BE2C (cell line): ENCODE measurements around the gene CTAGE9.

Experiments used
- DNase-seq: peaks from one replicate; pipeline ENCODE4 v3.0.0-alpha.2; 2020
- H3K27me3 ChIP-seq: fragments of 250-450 bp; sonication (Bioruptor Pico); 2 replicates; pipeline ENCODE4 v1.5.1; 2020; ENCODE audit warnings: mild to moderate bottlenecking
- H3K36me3 ChIP-seq: fragments of 250-450 bp; sonication (Bioruptor Pico); 2 replicates; pipeline ENCODE4 v1.5.1; 2020; ENCODE audit warnings: mild to moderate bottlenecking
- H3K4me1 ChIP-seq: fragments of 250-450 bp; sonication (Bioruptor Pico); 2 replicates; pipeline ENCODE4 v1.5.1; 2020
- H3K4me3 ChIP-seq: 2 replicates; pipeline ENCODE4 v1.5.1; 2011; ENCODE audit warnings: low read depth, low read length
- H3K9me3 ChIP-seq: fragments of 250-450 bp; sonication (Bioruptor Pico); 2 replicates; pipeline ENCODE4 v1.5.1; 2020
- CTCF ChIP-seq: IDR thresholded peaks from 2 replicates; pipeline ENCODE4 v1.5.1; 2012; ENCODE audit warnings: mild to moderate bottlenecking, low read depth, low read length

Gene CTAGE9

GRCh38 chr6:131739136-131739535 lies 28.3 kb upstream of the CTAGE9 start:
- Histone ChIP-seq H3K36me3 (no peaks in the 10 kb centered on the region), H3K4me3 (no peak overlapping the region), H3K27me3 (no peaks in the 10 kb centered on the region), H3K9me3 (no peaks in the 10 kb centered on the region), H3K4me1 (no peaks in the 10 kb centered on the region)
- TF ChIP-seq CTCF = no peak
- no peak for DNase-seq

GRCh38 chr6:131736811-131737210 lies 26.0 kb upstream of the CTAGE9 start:
- Histone ChIP-seq H3K27me3 (no peaks in the 10 kb centered on the region), H3K36me3 (no peaks in the 10 kb centered on the region), H3K9me3 (no peaks in the 10 kb centered on the region), H3K4me1 (no peaks in the 10 kb centered on the region), H3K4me3 (no peak overlapping the region)
- DNase-seq = no peak
- TF ChIP-seq CTCF = no peak

DNA sequence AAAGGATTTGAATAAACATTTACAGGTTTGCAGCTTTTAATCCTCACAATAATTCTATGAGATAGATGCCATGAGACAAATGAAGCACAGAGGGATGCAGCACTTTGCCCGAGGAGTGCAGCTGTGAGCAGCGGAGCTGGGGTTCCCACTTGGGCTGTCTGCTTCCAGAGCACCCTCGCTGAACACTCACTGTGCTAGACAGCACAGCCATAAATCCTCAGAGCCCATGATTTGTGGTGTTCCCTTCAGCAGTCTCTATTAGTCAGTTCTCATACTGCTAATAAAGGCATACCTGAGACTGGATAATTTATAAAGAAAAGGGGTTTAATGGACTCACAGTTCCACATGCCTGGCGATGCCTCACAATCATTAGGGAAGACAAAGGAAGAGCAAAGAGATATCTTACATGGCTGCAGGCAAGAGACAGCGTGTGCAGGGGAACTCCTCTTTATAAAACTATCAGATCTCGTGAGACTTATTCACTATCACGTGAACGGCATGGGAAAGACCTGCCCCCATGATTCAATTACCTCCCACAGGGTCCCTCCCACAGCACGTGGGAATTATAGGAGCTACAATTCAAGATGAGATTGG lies 25.3 kb upstream of the CTAGE9 start:
- DNase-seq = peak; percentile 22

DNA sequence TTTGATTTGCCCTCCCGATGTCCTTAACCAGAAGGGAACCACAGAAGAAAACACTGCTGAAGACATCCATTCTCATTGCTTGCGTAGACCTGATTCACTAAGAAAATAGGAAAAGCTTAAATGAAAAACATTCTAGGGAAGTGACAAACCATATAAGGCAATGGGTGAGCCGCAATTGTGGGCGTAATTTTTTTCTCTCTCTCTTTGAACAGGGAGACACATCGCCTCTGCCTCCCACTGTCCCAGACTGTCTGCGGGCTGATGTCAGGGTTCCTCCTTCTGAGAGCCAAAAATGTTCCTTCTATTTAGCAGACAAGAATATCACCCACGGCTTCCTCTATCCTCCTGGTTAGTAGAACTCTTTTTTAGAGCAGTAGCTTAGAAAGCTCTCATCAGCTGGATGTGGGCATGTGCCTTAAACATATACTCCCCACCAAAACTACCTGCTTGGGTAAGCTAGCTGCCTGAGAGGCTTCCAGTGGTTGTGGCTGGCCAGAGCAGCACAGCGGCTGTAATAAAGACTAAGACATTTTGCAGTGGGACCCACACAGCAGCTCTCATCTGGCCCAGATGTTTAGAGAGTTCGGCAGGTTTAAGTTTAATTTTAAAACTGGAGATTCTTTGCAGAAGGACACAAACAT lies 22.7 kb upstream of the CTAGE9 start:
- no peak for DNase-seq
- H3K9me3 ChIP-seq = no peaks in the 10 kb centered on the region

More for the DNA sequence above, 25.3 kb upstream of the CTAGE9 start:
- H3K4me3 ChIP-seq = peak overlapping the region; percentile 8
- H3K4me1 ChIP-seq = no peaks in the 10 kb centered on the region
- no peak for TF ChIP-seq CTCF
- no peaks in the 10 kb centered on the region for H3K9me3 ChIP-seq
- H3K36me3 ChIP-seq = no peaks in the 10 kb centered on the region
- H3K27me3 ChIP-seq = no peaks in the 10 kb centered on the region

GRCh38 chr6:131731224-131731623 lies 20.4 kb upstream of the CTAGE9 start:
- no peaks in the 10 kb centered on the region for H3K4me1 ChIP-seq
- H3K4me3 ChIP-seq = no peak overlapping the region
- H3K27me3 ChIP-seq = no peaks in the 10 kb centered on the region
- no peak for TF ChIP-seq CTCF
- no peaks in the 10 kb centered on the region for H3K36me3 ChIP-seq
- no peak for DNase-seq
- no peaks in the 10 kb centered on the region for H3K9me3 ChIP-seq

More for the DNA sequence above, 22.7 kb upstream of the CTAGE9 start:
- no peak for TF ChIP-seq CTCF
- Histone ChIP-seq H3K36me3 (no peaks in the 10 kb centered on the region), H3K4me3 (no peak overlapping the region), H3K4me1 (no peaks in the 10 kb centered on the region), H3K27me3 (no peaks in the 10 kb centered on the region)

DNA sequence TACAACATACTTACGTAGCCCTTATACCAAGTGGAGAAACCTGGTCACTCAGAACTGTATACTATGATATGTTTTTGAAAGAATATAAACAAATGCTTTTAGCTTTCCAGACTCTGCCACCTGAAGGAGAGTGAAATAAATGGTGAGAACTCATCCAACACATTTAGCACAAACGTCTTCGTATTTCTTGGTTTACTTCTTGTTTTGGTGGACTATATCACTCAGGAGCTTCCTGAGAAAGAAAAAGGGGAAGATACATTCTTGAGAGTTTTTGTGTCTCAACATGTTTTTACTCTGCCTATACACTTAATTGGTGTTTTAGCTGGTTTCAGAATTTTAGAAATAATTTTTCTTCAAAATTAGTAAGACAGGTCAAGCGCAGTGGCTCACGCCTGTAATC lies 19.4 kb upstream of the CTAGE9 start:
- H3K27me3 ChIP-seq = no peaks in the 10 kb centered on the region
- no peak for TF ChIP-seq CTCF
- H3K4me1 ChIP-seq = no peaks in the 10 kb centered on the region
- no peaks in the 10 kb centered on the region for H3K36me3 ChIP-seq
- H3K4me3 ChIP-seq = no peak overlapping the region
- H3K9me3 ChIP-seq = no peaks in the 10 kb centered on the region
- no peak for DNase-seq
